ENCODE results near the gene TOE1.
"Not testable (repeated sequence)": the region's sequence is repeated elsewhere in the genome, so short reads cannot be mapped to it uniquely, and the experiment has no call there.

The TOE1 gene

DNA sequence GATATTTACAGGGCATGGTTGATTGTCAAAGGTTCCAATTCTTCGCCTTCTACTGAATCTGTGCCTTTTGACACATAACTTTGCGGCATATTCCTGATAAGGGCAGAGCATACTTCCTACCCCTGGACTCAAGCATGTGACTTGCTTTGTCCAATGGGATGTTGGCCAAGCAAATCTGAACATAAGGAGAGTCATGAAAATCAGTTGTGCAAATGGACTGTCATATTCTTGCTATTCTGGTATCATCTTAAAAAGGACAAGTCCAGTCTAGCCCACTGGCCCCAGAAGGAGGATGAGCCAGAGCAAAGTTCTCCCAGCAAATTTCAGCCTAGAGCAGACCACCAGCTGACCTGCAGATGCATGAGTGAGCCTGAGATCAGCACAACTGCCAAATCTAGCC is 41.3 kb downstream of the TOE1 start:
- no peak for DNase-seq (ENCODE audit: extremely low read depth, low read depth)
- TF ChIP-seq, protein P1, sequence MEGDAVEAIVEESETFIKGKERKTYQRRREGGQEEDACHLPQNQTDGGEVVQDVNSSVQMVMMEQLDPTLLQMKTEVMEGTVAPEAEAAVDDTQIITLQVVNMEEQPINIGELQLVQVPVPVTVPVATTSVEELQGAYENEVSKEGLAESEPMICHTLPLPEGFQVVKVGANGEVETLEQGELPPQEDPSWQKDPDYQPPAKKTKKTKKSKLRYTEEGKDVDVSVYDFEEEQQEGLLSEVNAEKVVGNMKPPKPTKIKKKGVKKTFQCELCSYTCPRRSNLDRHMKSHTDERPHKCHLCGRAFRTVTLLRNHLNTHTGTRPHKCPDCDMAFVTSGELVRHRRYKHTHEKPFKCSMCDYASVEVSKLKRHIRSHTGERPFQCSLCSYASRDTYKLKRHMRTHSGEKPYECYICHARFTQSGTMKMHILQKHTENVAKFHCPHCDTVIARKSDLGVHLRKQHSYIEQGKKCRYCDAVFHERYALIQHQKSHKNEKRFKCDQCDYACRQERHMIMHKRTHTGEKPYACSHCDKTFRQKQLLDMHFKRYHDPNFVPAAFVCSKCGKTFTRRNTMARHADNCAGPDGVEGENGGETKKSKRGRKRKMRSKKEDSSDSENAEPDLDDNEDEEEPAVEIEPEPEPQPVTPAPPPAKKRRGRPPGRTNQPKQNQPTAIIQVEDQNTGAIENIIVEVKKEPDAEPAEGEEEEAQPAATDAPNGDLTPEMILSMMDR (IDR thresholded peaks at IDR 0.05; ENCODE audit: low read depth, low read length, missing control alignments): no peak
- H3K4me3 ChIP-seq (replicated peaks; ENCODE audit: low read depth, low read length): no peak overlapping the region

DNA sequence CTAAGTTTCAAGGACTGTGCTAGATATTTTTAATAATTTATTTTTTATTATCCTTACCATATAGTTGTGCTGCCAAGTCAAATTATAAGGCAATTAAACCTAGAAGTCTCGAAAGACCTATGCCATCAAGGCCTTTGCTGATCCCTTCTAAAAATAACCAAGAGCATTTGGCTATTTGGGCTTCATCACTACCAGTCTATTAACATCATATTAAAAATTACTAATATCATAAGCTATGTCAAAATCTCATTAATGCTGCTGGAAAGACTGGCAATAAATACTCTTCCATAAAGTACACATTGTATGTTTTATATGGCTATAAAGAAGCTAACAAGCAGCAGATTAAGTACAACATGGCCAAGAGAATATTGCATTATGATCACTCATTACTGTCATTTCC is 43.2 kb downstream of the TOE1 start:
- no peak overlapping the region for H3K4me3 ChIP-seq (replicated peaks; ENCODE audit: low read depth, low read length)
- DNase-seq (ENCODE audit: extremely low read depth, low read depth): no peak
- TF ChIP-seq, protein P1 (IDR thresholded peaks at IDR 0.05; ENCODE audit: low read depth, low read length, missing control alignments): no peak

DNA sequence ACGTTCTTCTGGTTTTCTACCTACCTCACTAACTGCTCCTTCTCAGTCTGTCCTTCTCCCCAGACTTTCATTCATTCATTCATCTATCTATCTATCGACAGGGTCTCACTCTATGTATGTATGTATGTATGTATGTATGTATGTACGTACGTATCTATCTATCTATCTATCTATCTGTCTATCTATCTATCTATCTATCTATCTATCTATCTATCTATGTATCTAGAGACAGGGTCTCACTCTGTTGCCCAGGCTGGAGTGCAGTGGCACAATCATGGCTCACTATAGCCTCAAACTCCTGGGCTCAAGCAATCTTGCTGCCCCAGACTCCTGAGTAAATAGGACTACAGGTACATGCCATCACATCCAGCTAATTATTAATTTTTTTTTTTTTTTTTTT is 44.2 kb downstream of the TOE1 start:
- not testable (repeated sequence) for H3K4me3 ChIP-seq (replicated peaks; ENCODE audit: low read depth, low read length); DNase-seq (ENCODE audit: extremely low read depth, low read depth)

DNA sequence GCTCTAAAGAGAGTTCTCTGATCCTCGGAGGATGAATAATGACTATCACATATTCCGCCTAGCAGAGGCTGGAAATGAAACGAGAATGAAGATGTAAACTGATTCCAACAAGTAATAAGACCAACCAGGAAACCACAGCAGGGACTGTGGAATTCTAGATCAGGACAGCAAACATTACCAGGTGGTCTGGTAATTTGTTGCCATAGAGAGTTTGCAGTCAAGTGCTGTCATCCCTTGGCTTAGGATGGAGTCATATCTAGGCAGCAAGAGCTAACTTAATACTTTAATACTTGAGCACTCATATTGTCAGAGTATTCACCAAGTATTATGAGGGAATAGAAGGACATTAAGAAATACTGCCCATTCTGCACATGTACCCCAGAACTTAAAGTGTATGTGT is 45.3 kb downstream of the TOE1 start:
- TF ChIP-seq, protein P1 (IDR thresholded peaks at IDR 0.05; ENCODE audit: low read depth, low read length, missing control alignments): no peak
- DNase-seq (ENCODE audit: extremely low read depth, low read depth): no peak
- H3K4me3 ChIP-seq (replicated peaks; ENCODE audit: low read depth, low read length): no peak overlapping the region

- no peak overlapping the region for H3K4me3 ChIP-seq (replicated peaks; ENCODE audit: low read depth, low read length)
- no peak for DNase-seq (ENCODE audit: extremely low read depth, low read depth)
- TF ChIP-seq, protein P1 (IDR thresholded peaks at IDR 0.05; ENCODE audit: low read depth, low read length, missing control alignments): no peak
Measured at GRCh38 chr1:45386219-45386618, 46.2 kb downstream of the TOE1 start.

Data from HFF-Myc (cell line).